ENCODE data around the gene ILKAP.

The ILKAP gene

GRCh38 chr2:238128534-238129001, 74.9 kb downstream of the ILKAP start:
- no peak for DNase-seq (ENCODE audit: low spot score)
- TF ChIP-seq CTCF (IDR thresholded peaks at IDR 0.05), result no peak

GRCh38 chr2:238128061-238128440, 75.4 kb downstream of the ILKAP start:
- no peak for TF ChIP-seq CTCF (IDR thresholded peaks at IDR 0.05)
- DNase-seq (ENCODE audit: low spot score), result no peak
- Histone ChIP-seq H3K4me3 (no peak overlapping the region), H3K27ac (no peak overlapping the region)

More at GRCh38 chr2:238128534-238129001, 74.9 kb downstream of the ILKAP start:
- Histone ChIP-seq H3K4me3 (no peak overlapping the region), H3K27ac (no peak overlapping the region)

- peak overlapping the region; percentile 52 for H3K4me3 ChIP-seq
- H3K27ac ChIP-seq, result no peak overlapping the region
- DNase-seq (ENCODE audit: low spot score), result no peak
These were observed 76.1 kb downstream of the ILKAP start for GRCh38 chr2:238127165-238128060.

GRCh38 chr2:238126775-238127164, 76.7 kb downstream of the ILKAP start:
- Histone ChIP-seq H3K27ac (no peak overlapping the region), H3K4me3 (no peak overlapping the region)
- no peak for DNase-seq (ENCODE audit: low spot score)
- TF ChIP-seq CTCF (IDR thresholded peaks at IDR 0.05), result no peak

More at GRCh38 chr2:238127165-238128060, 76.1 kb downstream of the ILKAP start:
- TF ChIP-seq CTCF (IDR thresholded peaks at IDR 0.05), result no peak

- no peak for DNase-seq (ENCODE audit: low spot score)
- no peak for TF ChIP-seq CTCF (IDR thresholded peaks at IDR 0.05)
- H3K4me3 ChIP-seq, result no peak overlapping the region
These were observed 77.2 kb downstream of the ILKAP start for GRCh38 chr2:238126338-238126737.

GRCh38 chr2:238125127-238125885, 78.2 kb downstream of the ILKAP start:
- no peak for DNase-seq (ENCODE audit: low spot score)
- no peak for TF ChIP-seq CTCF (IDR thresholded peaks at IDR 0.05)
- Histone ChIP-seq H3K4me3 (no peak overlapping the region), H3K27ac (no peak overlapping the region)

More at GRCh38 chr2:238126338-238126737, 77.2 kb downstream of the ILKAP start:
- no peak overlapping the region for H3K27ac ChIP-seq

Measured in coronary artery (tissue), 2 donors.